HL-60 (cell line): ENCODE results near the gene BCCIP.

Experiments used
- GABPA ChIP-seq: IDR thresholded peaks from 2 replicates; pipeline ENCODE4 v1.6.1; 2012; ENCODE audit warnings: low read depth
- TF ChIP-seq, protein P1 (sequence below): IDR thresholded peaks from one replicate; pipeline ENCODE4 v1.5.1; 2011; ENCODE audit warnings: low read length, control low read depth, inconsistent platforms; ENCODE audit not compliant: insufficient read depth
- TF ChIP-seq, protein P2 (sequence below): IDR thresholded peaks from 2 replicates; pipeline ENCODE4 v1.6.1; 2012; ENCODE audit warnings: low read depth; ENCODE audit not compliant: insufficient replicate concordance

DNA sequence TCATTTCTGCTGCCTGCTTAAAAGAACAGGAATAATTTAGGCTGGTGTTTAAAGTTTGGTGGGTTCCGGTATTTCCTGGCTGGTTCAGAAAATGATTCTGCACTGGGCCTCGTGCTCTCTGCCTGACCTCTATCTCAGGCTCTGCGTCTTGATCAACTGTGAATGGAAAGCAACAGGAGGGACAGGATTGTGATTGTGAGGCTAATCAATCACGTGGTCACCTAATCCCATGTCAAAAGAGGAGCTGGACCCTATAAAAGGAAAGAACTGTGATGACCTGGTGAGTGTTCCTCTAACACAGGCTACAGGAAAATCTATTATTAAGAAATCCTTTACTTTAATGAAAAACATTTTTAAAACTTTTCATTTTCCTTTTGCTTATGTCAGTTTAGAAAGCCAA lies 57.8 kb downstream of the BCCIP start, which contains the start of gene DHX32:
- TF ChIP-seq, protein P1, sequence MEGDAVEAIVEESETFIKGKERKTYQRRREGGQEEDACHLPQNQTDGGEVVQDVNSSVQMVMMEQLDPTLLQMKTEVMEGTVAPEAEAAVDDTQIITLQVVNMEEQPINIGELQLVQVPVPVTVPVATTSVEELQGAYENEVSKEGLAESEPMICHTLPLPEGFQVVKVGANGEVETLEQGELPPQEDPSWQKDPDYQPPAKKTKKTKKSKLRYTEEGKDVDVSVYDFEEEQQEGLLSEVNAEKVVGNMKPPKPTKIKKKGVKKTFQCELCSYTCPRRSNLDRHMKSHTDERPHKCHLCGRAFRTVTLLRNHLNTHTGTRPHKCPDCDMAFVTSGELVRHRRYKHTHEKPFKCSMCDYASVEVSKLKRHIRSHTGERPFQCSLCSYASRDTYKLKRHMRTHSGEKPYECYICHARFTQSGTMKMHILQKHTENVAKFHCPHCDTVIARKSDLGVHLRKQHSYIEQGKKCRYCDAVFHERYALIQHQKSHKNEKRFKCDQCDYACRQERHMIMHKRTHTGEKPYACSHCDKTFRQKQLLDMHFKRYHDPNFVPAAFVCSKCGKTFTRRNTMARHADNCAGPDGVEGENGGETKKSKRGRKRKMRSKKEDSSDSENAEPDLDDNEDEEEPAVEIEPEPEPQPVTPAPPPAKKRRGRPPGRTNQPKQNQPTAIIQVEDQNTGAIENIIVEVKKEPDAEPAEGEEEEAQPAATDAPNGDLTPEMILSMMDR, result no peak
- TF ChIP-seq, protein P2, sequence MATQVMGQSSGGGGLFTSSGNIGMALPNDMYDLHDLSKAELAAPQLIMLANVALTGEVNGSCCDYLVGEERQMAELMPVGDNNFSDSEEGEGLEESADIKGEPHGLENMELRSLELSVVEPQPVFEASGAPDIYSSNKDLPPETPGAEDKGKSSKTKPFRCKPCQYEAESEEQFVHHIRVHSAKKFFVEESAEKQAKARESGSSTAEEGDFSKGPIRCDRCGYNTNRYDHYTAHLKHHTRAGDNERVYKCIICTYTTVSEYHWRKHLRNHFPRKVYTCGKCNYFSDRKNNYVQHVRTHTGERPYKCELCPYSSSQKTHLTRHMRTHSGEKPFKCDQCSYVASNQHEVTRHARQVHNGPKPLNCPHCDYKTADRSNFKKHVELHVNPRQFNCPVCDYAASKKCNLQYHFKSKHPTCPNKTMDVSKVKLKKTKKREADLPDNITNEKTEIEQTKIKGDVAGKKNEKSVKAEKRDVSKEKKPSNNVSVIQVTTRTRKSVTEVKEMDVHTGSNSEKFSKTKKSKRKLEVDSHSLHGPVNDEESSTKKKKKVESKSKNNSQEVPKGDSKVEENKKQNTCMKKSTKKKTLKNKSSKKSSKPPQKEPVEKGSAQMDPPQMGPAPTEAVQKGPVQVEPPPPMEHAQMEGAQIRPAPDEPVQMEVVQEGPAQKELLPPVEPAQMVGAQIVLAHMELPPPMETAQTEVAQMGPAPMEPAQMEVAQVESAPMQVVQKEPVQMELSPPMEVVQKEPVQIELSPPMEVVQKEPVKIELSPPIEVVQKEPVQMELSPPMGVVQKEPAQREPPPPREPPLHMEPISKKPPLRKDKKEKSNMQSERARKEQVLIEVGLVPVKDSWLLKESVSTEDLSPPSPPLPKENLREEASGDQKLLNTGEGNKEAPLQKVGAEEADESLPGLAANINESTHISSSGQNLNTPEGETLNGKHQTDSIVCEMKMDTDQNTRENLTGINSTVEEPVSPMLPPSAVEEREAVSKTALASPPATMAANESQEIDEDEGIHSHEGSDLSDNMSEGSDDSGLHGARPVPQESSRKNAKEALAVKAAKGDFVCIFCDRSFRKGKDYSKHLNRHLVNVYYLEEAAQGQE, result no peak
- no peak for TF ChIP-seq GABPA
